Measurements from ENCODE around the gene KLF6. TPM values are rescaled to one million over a fixed set of nuclear protein-coding genes. Genes with fewer than 3 reads are reported as not detected.

Gene KLF6
- total RNA-seq, 1 experiment from 2014 or later = 27.7 TPM

DNA sequence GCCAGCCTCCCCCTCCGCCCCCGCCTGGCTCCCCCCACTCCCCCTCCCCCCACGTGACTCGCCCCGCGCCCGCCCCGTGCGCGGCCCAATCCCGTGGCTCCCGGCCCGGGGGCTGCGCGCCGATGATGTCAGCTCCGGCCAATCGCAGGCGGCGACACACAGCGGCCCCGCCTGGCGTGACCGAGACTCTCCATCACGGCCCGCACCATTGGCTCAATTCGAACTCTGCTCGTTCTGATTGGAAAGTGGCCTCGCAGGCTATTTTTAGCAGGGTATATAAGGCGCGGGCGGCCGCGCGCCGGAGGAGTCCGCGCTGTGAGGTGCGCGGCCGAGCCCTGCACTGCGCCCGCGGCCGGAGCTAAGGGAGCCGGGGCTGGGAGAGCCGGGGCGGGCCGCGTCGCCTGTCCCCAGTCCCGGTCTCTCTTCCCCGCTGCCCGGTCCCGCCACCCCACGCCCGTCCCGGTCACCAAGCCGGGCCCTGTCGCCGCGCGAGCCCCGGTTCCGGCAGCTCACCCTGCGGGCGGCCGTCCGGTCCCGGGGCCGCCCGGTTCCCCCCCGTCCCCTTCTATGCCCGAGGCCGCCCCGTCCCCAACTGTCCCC is 342 bp upstream of the KLF6 start:
- Histone ChIP-seq H3K36me3 (ENCODE audit: low read depth) (peaks cover 8% of the 10 kb centered on the region), H3F3A (ENCODE audit: insufficient read depth, low read depth) (peaks cover 27% of the 10 kb centered on the region; the same call in 1 of the 2 replicates), H3K4me2 (peak overlapping the region; percentile 95), H3K4me1 (replicated peaks; ENCODE audit: insufficient read depth) (peaks cover 26% of the 10 kb centered on the region), H3K27me3 (ENCODE audit: insufficient read depth, low read depth) (no peaks in the 10 kb centered on the region), H3K9me2 (ENCODE audit: insufficient read depth) (no peaks in the 10 kb centered on the region), H4K20me1 (ENCODE audit: insufficient read depth) (no peaks in the 10 kb centered on the region), H3K79me2 (ENCODE audit: low read depth) (peaks cover 52% of the 10 kb centered on the region), H3K4me3 (peak overlapping the region; percentile 85), H2AFZ (no peak overlapping the region), H3K27ac (peak overlapping the region; percentile 98), H3K9me3 (ENCODE audit: insufficient read depth, low read depth) (no peaks in the 10 kb centered on the region)
- peak; percentile 85 to 98 for DNase-seq
- POLR2A ChIA-PET (ENCODE audit: unreplicated experiment) = interaction anchor here (0.5 to 1.7 kb wide), 26 partner anchors 8 to 986 kb away, joined by 3 to 27 read pairs (median 6); no protein-coding TSS in a partner anchor
- CTCF ChIA-PET = interaction anchor here (0.6 kb wide), 2 partner anchors 70 to 179 kb away, joined by 3 read pairs; no protein-coding TSS in a partner anchor
- intact Hi-C loops (cut with micrococcal nuclease; ENCODE audit: unreplicated experiment) = loop anchor here (1.0 to 10.0 kb wide), 6 partner anchors 21 to 982 kb away; no protein-coding TSS in a partner anchor
- no TSS peak for BruUV-seq (replicated peaks)
- TF ChIP-seq, protein P1, sequence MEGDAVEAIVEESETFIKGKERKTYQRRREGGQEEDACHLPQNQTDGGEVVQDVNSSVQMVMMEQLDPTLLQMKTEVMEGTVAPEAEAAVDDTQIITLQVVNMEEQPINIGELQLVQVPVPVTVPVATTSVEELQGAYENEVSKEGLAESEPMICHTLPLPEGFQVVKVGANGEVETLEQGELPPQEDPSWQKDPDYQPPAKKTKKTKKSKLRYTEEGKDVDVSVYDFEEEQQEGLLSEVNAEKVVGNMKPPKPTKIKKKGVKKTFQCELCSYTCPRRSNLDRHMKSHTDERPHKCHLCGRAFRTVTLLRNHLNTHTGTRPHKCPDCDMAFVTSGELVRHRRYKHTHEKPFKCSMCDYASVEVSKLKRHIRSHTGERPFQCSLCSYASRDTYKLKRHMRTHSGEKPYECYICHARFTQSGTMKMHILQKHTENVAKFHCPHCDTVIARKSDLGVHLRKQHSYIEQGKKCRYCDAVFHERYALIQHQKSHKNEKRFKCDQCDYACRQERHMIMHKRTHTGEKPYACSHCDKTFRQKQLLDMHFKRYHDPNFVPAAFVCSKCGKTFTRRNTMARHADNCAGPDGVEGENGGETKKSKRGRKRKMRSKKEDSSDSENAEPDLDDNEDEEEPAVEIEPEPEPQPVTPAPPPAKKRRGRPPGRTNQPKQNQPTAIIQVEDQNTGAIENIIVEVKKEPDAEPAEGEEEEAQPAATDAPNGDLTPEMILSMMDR (conservative IDR thresholded peaks at IDR 0.05) = no peak
- no peak for TF ChIP-seq EZH2 (IDR thresholded peaks at IDR 0.05; ENCODE audit: low read depth)

DNA sequence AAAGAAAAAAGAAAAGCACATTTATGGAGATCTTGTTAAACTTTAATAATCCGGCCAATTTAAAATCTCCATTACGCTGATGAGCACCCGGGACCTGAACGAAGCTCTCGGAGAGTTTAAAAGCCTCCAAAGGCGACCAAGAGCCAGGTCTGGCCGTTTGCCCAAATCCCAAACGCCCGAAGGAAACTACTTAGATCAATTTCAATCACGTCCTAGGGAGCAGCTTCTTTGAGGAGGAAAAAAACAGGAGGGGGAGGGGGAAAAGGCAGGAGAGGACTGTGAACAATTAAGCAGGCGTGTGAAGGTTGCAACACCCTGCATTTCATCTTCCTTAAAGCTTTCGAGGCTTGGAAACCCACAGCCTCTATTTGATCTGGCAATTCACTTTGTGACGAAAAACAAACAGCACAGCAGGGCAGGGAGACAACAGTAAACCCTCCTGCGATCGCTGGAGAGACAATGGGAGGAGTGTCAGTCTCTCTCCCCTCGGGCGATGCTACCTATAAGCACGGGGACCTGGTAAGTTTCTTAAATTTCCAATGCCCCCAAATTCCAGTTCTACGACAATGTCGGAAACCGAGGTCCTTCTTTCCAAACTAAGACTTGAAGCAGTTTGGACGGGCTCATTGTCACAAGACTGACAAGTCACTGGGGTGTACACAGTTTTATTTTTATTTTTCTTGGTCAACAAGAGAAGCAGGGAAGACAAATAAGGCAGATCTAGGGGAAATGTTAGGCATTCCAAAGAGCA is 1.2 kb downstream of the KLF6 start:
- Histone ChIP-seq H3K9me2 (ENCODE audit: insufficient read depth) (no peaks in the 10 kb centered on the region), H3K36me3 (ENCODE audit: low read depth) (peaks cover 22% of the 10 kb centered on the region), H3K4me3 (peak overlapping the region; percentile 66), H3F3A (ENCODE audit: insufficient read depth, low read depth) (peaks cover 28% of the 10 kb centered on the region; the same call in 1 of the 2 replicates), H3K79me2 (ENCODE audit: low read depth) (peaks cover 67% of the 10 kb centered on the region), H3K9me3 (ENCODE audit: insufficient read depth, low read depth) (no peaks in the 10 kb centered on the region), H3K4me1 (replicated peaks; ENCODE audit: insufficient read depth) (peaks cover 40% of the 10 kb centered on the region), H3K27ac (peak overlapping the region; percentile 98), H3K27me3 (ENCODE audit: insufficient read depth, low read depth) (no peaks in the 10 kb centered on the region), H3K4me2 (peak overlapping the region; percentile 83), H2AFZ (no peak overlapping the region), H4K20me1 (ENCODE audit: insufficient read depth) (no peaks in the 10 kb centered on the region)
- no TSS peak for BruUV-seq (replicated peaks)
- ChIA-PET CTCF (no interaction called here), POLR2A (ENCODE audit: unreplicated experiment) (interaction anchor here (0.7 to 1.4 kb wide), 2 partner anchors 26 to 1705 kb away, joined by 6 to 27 read pairs; no protein-coding TSS in a partner anchor)
- DNase-seq = peak; percentile 64 to 95
- no peak for TF ChIP-seq EZH2 (IDR thresholded peaks at IDR 0.05; ENCODE audit: low read depth)
- TF ChIP-seq, protein P1 (conservative IDR thresholded peaks at IDR 0.05) = no peak
- intact Hi-C loops (cut with micrococcal nuclease; ENCODE audit: unreplicated experiment) = loop anchor here (1.0 to 10.0 kb wide), 17 partner anchors 44 to 879 kb away; no protein-coding TSS in a partner anchor

DNA sequence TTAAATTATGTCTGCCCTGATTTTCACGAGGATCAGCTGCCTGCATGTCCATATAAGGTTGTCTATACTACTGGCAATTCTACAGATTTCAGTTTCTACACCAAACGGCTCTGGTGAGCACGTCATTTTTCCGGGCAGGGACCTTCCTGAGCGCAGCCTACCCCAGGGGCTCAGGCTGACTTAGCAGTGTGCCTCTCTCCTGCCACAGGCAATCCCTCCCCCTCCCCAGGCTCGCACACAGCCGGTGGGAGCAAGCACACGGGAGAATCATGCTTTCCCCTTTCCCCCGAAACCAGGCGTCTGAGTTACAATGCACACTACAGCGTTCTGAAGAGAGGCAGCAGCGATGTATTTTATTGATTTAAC is 1.7 kb downstream of the KLF6 start:
- Histone ChIP-seq H3F3A (ENCODE audit: insufficient read depth, low read depth) (peaks cover 34% of the 10 kb centered on the region; the same call in 1 of the 2 replicates), H3K27me3 (ENCODE audit: insufficient read depth, low read depth) (no peaks in the 10 kb centered on the region), H3K36me3 (ENCODE audit: low read depth) (peaks cover 28% of the 10 kb centered on the region), H2AFZ (no peak overlapping the region), H3K4me1 (replicated peaks; ENCODE audit: insufficient read depth) (peaks cover 45% of the 10 kb centered on the region), H3K9me2 (ENCODE audit: insufficient read depth) (no peaks in the 10 kb centered on the region), H4K20me1 (ENCODE audit: insufficient read depth) (no peaks in the 10 kb centered on the region), H3K9me3 (ENCODE audit: insufficient read depth, low read depth) (no peaks in the 10 kb centered on the region), H3K4me3 (peak overlapping the region; percentile 66), H3K27ac (peak overlapping the region; percentile 98), H3K4me2 (peak overlapping the region; percentile 83), H3K79me2 (ENCODE audit: low read depth) (peaks cover 73% of the 10 kb centered on the region)
- BruUV-seq (replicated peaks) = no TSS peak
- peak; percentile 43 to 54 for DNase-seq
- intact Hi-C loops (cut with micrococcal nuclease; ENCODE audit: unreplicated experiment) = loop anchor here (1.0 to 10.0 kb wide), 16 partner anchors 43 to 874 kb away; no protein-coding TSS in a partner anchor
- ChIA-PET CTCF (no interaction called here), POLR2A (ENCODE audit: unreplicated experiment) (interaction anchor here (0.5 to 0.8 kb wide), 7 partner anchors 56 to 758 kb away, joined by 3 to 10 read pairs (median 4); no protein-coding TSS in a partner anchor)
- TF ChIP-seq EZH2 (IDR thresholded peaks at IDR 0.05; ENCODE audit: low read depth) = no peak
- TF ChIP-seq, protein P1 (conservative IDR thresholded peaks at IDR 0.05) = no peak
